Activated CD8-positive, alpha-beta T cell treated with anti-CD3 and anti-CD28 coated beads for 36 hours (primary cell): Measurements from ENCODE around the gene COL8A2. TPM values are rescaled to one million over a fixed set of nuclear protein-coding genes. Genes with fewer than 3 reads are reported as not detected.
A peak's percentile ranks its signal among the peaks of the same experiment; 100 is the strongest.

ENCODE experiments used
- ATAC-seq: fragments of 200-7000 bp; cut with Tn5 transposase; one replicate; pipeline ENCODE4 v1.10.0; 2021; ENCODE audit warnings: mild to moderate bottlenecking, moderate library complexity
- CTCF ChIA-PET: fragments of 350-600 bp; sonication (Branson Sonifier 250); formaldehyde crosslinking; loops from one replicate; lab custom pipeline; 2021; ENCODE audit warnings: antibody characterized with exemption; lab: Charles Lee
- POLR2A ChIA-PET: fragments of 350-600 bp; sonication (Branson Sonifier 250); formaldehyde crosslinking; loops from one replicate; lab custom pipeline; 2021; ENCODE audit warnings: antibody characterized with exemption; lab: Charles Lee
- DNase-seq: peaks from one replicate; pipeline ENCODE4 v3.0.0-alpha.2; 2020
- H3K27ac Mint-ChIP-seq: one replicate; pipeline ENCODE4 v1.8.0; 2021; ENCODE audit warnings: mild to moderate bottlenecking, mixed read lengths
- H3K27me3 Mint-ChIP-seq: one replicate; pipeline ENCODE4 v1.8.0; 2021; ENCODE audit warnings: mixed read lengths
- H3K36me3 Mint-ChIP-seq: one replicate; pipeline ENCODE4 v1.8.0; 2021; ENCODE audit warnings: low read depth, mixed read lengths
- H3K4me1 Mint-ChIP-seq: one replicate; pipeline ENCODE4 v1.8.0; 2021; ENCODE audit warnings: low read depth, mixed read lengths
- H3K4me3 Mint-ChIP-seq: one replicate; pipeline ENCODE4 v1.8.0; 2021; ENCODE audit warnings: mild to moderate bottlenecking, moderate library complexity, mixed read lengths
- H3K9me3 Mint-ChIP-seq: one replicate; pipeline ENCODE4 v1.8.0; 2021; ENCODE audit warnings: mixed read lengths
- CTCF ChIP-seq: fragments of 200-600 bp; IDR thresholded peaks from one replicate; pipeline ENCODE4 v1.8.0; 2022; ENCODE audit warnings: antibody characterized with exemption, mild to moderate bottlenecking
- intact Hi-C: fragments of 100-400 bp; cut with micrococcal nuclease; formaldehyde crosslinking; loops from one replicate; pipeline ENCODE4 v1.10.0; 2022
- total RNA-seq, 2 experiments: library from RNA; stranded (reverse); gene quantifications; one replicate each; pipeline ENCODE4 v1.2.3, GENCODE V29; 2021

COL8A2 gene
- total RNA-seq, 2 experiments from 2014 or later = 0.83 to 0.85 TPM

- no peaks in the 10 kb centered on the region for H3K9me3 Mint-ChIP-seq
- ChIA-PET CTCF (interaction anchor here (0.9 to 6.3 kb wide), 17 partner anchors 9 to 230 kb away, joined by 3 to 86 read pairs (median 7); partner anchors contain the start of genes ADPRS and EVA1B), POLR2A (interaction anchor here (0.6 to 2.4 kb wide), 4 partner anchors 13 to 263 kb away, joined by 3 to 8 read pairs (median 3); partner anchors contain the start of gene TRAPPC3)
- H3K27ac Mint-ChIP-seq = no peak overlapping the region
- no peak overlapping the region for H3K4me3 Mint-ChIP-seq
- H3K36me3 Mint-ChIP-seq = peaks cover 7% of the 10 kb centered on the region
- DNase-seq (no peak), ATAC-seq (no peak)
- no peaks in the 10 kb centered on the region for H3K27me3 Mint-ChIP-seq
- intact Hi-C loops = loop anchor here (2.0 kb wide), 1 partner anchor 35 kb away; no protein-coding TSS in a partner anchor
- TF ChIP-seq CTCF = no peak
- peaks cover 9% of the 10 kb centered on the region for H3K4me1 Mint-ChIP-seq
Observed at GRCh38 chr1:36135796-36136195, 10.8 kb upstream of the COL8A2 start.

GRCh38 chr1:36135330-36135667 is 10.3 kb upstream of the COL8A2 start:
- Mint-ChIP-seq H3K9me3 (no peaks in the 10 kb centered on the region), H3K4me1 (peaks cover 4% of the 10 kb centered on the region), H3K4me3 (no peak overlapping the region), H3K36me3 (peaks cover 7% of the 10 kb centered on the region), H3K27me3 (no peaks in the 10 kb centered on the region), H3K27ac (peak overlapping the region; percentile 28)
- no peak for ATAC-seq
- intact Hi-C loops = loop anchor here (2.0 kb wide), 1 partner anchor 34 kb away; no protein-coding TSS in a partner anchor
- POLR2A ChIA-PET = interaction anchor here (0.6 to 2.4 kb wide), 3 partner anchors 35 to 263 kb away, joined by 3 to 8 read pairs (median 3); no protein-coding TSS in a partner anchor
- no peak for DNase-seq
- no peak for TF ChIP-seq CTCF
- CTCF ChIA-PET = interaction anchor here (0.6 to 6.3 kb wide), 36 partner anchors 9 to 243 kb away, joined by 3 to 86 read pairs (median 4); partner anchors contain the start of genes ADPRS, AGO3, EVA1B and TRAPPC3

GRCh38 chr1:36134505-36135329 is 9.7 kb upstream of the COL8A2 start:
- Mint-ChIP-seq H3K9me3 (no peaks in the 10 kb centered on the region), H3K27ac (peak overlapping the region; percentile 28), H3K27me3 (no peaks in the 10 kb centered on the region), H3K4me3 (no peak overlapping the region), H3K36me3 (peaks cover 7% of the 10 kb centered on the region), H3K4me1 (no peaks in the 10 kb centered on the region)
- peak; percentile 75 for DNase-seq
- intact Hi-C loops = loop anchor here (2.0 kb wide), 1 partner anchor 34 kb away; no protein-coding TSS in a partner anchor
- ChIA-PET CTCF (interaction anchor here (0.6 to 6.3 kb wide), 40 partner anchors 10 to 285 kb away, joined by 3 to 86 read pairs (median 4); partner anchors contain the start of genes ADPRS, AGO3, EVA1B and TRAPPC3), POLR2A (interaction anchor here (0.6 to 2.4 kb wide), 6 partner anchors 14 to 262 kb away, joined by 3 to 8 read pairs (median 4); partner anchors contain the start of gene TRAPPC3)
- peak; percentile 90 for TF ChIP-seq CTCF
- ATAC-seq = peak; percentile 89

GRCh38 chr1:36134031-36134430 is 9.0 kb upstream of the COL8A2 start:
- Mint-ChIP-seq H3K4me3 (no peak overlapping the region), H3K36me3 (peaks cover 7% of the 10 kb centered on the region), H3K9me3 (no peaks in the 10 kb centered on the region), H3K27me3 (no peaks in the 10 kb centered on the region), H3K27ac (no peak overlapping the region), H3K4me1 (no peaks in the 10 kb centered on the region)
- intact Hi-C loops = loop anchor here (2.0 kb wide), 1 partner anchor 33 kb away; no protein-coding TSS in a partner anchor
- ChIA-PET CTCF (interaction anchor here (1.0 to 6.3 kb wide), 22 partner anchors 11 to 286 kb away, joined by 3 to 86 read pairs (median 6); partner anchors contain the start of genes AGO3 and TRAPPC3), POLR2A (interaction anchor here (1.1 to 2.4 kb wide), 3 partner anchors 15 to 34 kb away, joined by 3 to 8 read pairs (median 4); partner anchors contain the start of gene TRAPPC3)
- no peak for TF ChIP-seq CTCF
- ATAC-seq (no peak), DNase-seq (no peak)
